CD4-positive, alpha-beta T cell treated with Interleukin-17A for 4 hours (primary cell): ENCODE results near the gene GPR21.
A peak's percentile ranks its signal among the peaks of the same experiment; 100 is the strongest.

Experiments used
- DNase-seq: peaks from one replicate; pipeline ENCODE4 v3.0.0-alpha.2; 2020; ENCODE audit warnings: mixed read lengths

Gene GPR21

GRCh38 chr9:123065196-123065595, 31.7 kb downstream of the GPR21 start:
- no peak for DNase-seq

DNA sequence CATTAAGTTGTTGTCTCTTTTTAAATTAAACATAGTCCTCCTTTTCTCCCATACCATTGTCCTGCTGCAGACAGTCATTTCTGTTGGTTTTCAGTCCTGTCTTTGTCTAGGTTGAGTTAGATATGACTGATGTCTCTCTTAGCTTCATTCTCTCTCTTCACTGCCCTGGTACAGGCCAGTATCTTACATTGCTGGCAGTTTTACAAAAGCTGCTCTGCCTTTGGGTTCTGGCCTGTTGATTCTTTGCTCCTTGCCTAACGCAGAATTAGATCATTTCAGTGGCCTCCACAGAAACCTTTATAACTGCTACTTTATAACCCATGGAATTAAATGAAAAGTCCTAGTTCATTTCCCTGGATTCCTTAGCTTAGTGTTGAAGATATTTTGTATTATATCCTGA, 33.7 kb downstream of the GPR21 start:
- no peak for DNase-seq

DNA sequence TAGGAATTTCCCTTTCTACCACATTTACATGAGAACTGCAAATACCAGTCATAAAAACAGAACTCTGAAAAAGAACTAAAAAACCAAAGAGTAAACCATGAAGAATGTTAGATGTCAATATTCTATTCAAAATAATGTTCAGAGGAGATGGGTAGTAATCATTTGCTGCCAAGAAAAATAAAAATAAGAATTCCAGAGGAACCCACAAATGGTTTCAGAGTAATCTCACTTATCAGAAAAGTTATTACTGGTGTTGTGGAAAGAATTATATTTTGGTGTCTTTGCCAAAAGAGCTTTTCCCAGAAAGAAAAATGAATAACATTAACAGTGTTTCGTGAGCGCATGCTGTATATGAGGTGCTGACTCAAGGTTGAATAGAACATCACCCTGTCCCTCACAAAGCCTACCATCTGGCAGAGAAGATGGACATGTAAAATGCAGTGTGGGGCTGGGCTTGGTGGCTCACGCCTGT, 35.6 kb downstream of the GPR21 start:
- no peak for DNase-seq

DNA sequence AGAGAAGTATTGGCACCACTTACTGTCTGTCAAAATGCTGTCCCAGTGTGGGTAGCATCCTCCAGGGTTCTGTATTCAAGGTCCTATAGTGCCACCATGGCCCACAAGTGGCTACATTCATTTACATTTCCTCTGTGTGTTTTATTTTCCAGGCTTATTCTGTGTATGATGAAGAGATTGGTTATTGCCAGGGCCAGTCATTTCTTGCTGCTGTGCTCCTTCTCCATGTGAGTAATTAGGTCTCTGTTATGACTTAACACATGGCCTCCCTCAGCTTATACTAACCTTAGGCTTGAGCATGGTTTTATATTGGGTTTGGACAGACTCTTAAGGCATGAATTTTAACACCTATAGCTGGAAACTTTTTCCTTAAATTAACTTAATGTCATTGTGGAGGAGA, 36.7 kb downstream of the GPR21 start:
- DNase-seq = no peak

DNA sequence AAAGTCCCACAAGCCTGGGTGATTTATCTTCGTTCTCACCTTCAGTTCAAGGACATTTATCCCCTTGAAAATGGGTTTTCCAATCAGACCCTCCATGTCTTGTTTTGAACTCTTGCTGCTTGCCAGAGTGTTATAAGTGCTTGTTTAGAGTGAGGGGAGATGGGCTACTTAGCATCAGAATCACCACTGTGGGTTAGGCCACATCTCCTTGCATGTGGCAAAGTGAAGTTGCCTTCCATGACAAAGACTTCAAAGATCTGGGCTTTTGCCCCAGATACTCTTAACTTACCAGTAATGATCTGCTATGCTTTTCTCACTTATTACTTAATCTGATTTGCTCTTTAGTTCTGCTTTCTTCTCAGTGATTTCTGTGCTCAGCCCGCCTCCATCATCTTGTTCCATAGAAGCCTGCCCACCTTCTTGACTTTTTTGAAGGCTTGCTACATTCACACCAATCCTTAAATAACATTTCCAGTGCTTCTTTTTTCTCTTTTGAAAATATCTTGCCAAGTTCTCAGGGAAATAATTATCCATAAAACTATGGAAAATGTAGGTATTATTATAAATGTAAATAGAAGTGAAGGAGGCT, 39.0 kb downstream of the GPR21 start:
- DNase-seq = no peak

GRCh38 chr9:123073441-123073840, 40.0 kb downstream of the GPR21 start:
- no peak for DNase-seq

- no peak for DNase-seq
These were observed 40.5 kb downstream of the GPR21 start for GRCh38 chr9:123073991-123074422.

DNA sequence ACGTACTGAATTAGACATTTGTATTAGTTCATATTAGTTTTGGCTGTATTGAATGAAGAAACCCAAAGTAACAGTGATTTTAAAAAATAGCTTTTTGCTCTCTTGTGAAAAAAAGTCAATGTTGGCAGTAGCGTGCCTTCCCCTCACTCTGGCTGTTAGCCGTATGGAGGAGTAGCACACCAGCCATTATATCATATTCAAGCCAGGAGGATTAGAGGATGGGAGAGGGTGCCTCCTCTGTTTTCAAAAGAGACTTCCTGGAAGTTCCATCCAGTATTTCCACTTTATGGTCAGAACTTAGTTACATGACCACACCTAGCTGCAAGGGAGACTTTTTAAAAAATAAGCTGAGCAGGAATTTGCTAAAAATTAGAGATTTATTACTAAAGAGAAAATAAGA, 41.2 kb downstream of the GPR21 start:
- DNase-seq = no peak

DNA sequence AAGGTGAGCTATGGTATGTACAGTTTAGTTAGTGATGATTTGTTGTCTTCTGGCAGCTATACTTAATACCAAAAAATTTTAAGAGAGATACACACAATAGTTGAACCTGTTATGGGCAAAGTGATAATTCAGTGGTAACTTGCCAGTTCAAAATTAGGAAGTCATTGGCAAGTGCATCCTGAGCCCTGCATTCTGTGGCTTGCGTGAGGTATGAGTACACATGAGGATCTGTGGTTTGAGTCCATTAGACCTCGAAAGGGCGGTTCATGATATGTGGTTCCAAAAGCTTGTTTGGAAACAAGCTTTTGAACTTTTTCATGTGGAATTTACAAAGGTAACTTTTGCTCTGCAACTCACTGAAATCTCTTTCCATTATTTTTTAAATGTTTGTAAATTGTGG, 47.0 kb downstream of the GPR21 start:
- DNase-seq = no peak

- peak; percentile 16 for DNase-seq
These were observed 48.4 kb downstream of the GPR21 start for GRCh38 chr9:123081824-123082223.

DNA sequence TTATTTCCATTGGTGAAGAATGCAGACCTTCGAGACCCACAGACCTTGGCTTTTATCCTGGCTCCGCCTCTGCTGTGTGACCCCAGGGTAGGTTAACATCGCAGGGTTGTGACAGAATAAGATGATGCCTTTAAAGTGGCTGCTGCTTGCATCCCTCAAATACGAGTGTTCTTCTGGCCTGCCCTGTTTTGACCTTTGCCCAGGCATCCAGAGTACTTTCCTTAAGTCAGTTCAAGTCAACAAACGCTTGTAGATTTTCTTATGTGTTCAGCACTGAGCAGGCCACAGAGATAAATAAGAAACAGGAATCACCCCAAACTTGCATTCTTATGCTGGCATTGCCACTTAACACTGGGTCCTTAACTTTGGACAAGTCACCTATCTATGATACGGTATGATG, 50.2 kb downstream of the GPR21 start:
- no peak for DNase-seq

GRCh38 chr9:123084256-123084655, 50.8 kb downstream of the GPR21 start:
- DNase-seq = no peak
